HG02588 (cell line): ENCODE data around the gene GJB2.
A peak's percentile ranks its signal among the peaks of the same experiment; 100 is the strongest.

Experiments used
- ATAC-seq: cut with Tn5 transposase; IDR thresholded peaks from one replicate; pipeline ENCODE4 v1.9.1; 2021; ENCODE audit warnings: mild to moderate bottlenecking, moderate library complexity; ENCODE audit not compliant: unreplicated experiment

Gene GJB2

GRCh38 chr13:20193162-20193906 is 596 bp upstream of the GJB2 start:
- ATAC-seq, result no peak

GRCh38 chr13:20192158-20192835 is 441 bp downstream of the GJB2 start:
- ATAC-seq, result no peak

- ATAC-seq, result no peak
Measured at GRCh38 chr13:20191311-20192157, 1.2 kb downstream of the GJB2 start.

GRCh38 chr13:20190481-20191310 is 2.0 kb downstream of the GJB2 start:
- no peak for ATAC-seq

GRCh38 chr13:20190076-20190475 is 2.7 kb downstream of the GJB2 start:
- ATAC-seq, result no peak

- no peak for ATAC-seq
Measured at GRCh38 chr13:20188667-20189553, 3.8 kb downstream of the GJB2 start.

- ATAC-seq, result no peak
Measured at GRCh38 chr13:20186771-20187170, 6.0 kb downstream of the GJB2 start.

- ATAC-seq, result no peak
Measured at GRCh38 chr13:20185366-20186056, 7.2 kb downstream of the GJB2 start.

- ATAC-seq, result no peak
Measured at GRCh38 chr13:20182231-20182846, 10.4 kb downstream of the GJB2 start.

GRCh38 chr13:20181188-20181587 is 11.6 kb downstream of the GJB2 start:
- no peak for ATAC-seq

- no peak for ATAC-seq
Measured at GRCh38 chr13:20178156-20178555, 14.6 kb downstream of the GJB2 start.

GRCh38 chr13:20177049-20177831 is 15.5 kb downstream of the GJB2 start:
- ATAC-seq, result no peak

GRCh38 chr13:20175907-20176652 is 16.7 kb downstream of the GJB2 start:
- no peak for ATAC-seq

GRCh38 chr13:20175406-20175794 is 17.3 kb downstream of the GJB2 start:
- ATAC-seq, result no peak

GRCh38 chr13:20174656-20175405 is 17.9 kb downstream of the GJB2 start:
- peak; percentile 94 for ATAC-seq

- no peak for ATAC-seq
Measured at GRCh38 chr13:20173116-20173746, 19.5 kb downstream of the GJB2 start.
